ENCODE measurements around the gene VTI1B. TPM values are rescaled to one million over a fixed set of nuclear protein-coding genes. Genes with fewer than 3 reads are reported as not detected.

The VTI1B gene
- polyA plus RNA-seq, 1 donor (not counting 4 experiments of a cell fraction or from before 2014, with no cell fraction given), result 94.4 TPM

GRCh38 chr14:67630938-67631337, 43.5 kb downstream of the VTI1B start:
- FAIRE-seq, result no peak
- no peak overlapping the region for H3K27ac ChIP-seq (ENCODE audit: control insufficient read depth, insufficient read depth, low read length)
- TF ChIP-seq, protein P1, sequence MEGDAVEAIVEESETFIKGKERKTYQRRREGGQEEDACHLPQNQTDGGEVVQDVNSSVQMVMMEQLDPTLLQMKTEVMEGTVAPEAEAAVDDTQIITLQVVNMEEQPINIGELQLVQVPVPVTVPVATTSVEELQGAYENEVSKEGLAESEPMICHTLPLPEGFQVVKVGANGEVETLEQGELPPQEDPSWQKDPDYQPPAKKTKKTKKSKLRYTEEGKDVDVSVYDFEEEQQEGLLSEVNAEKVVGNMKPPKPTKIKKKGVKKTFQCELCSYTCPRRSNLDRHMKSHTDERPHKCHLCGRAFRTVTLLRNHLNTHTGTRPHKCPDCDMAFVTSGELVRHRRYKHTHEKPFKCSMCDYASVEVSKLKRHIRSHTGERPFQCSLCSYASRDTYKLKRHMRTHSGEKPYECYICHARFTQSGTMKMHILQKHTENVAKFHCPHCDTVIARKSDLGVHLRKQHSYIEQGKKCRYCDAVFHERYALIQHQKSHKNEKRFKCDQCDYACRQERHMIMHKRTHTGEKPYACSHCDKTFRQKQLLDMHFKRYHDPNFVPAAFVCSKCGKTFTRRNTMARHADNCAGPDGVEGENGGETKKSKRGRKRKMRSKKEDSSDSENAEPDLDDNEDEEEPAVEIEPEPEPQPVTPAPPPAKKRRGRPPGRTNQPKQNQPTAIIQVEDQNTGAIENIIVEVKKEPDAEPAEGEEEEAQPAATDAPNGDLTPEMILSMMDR (optimal IDR thresholded peaks at IDR 0.05 in 1 of 3, IDR thresholded peaks at IDR 0.05 in 1 of 3, conservative IDR thresholded peaks at IDR 0.05 in 1 of 3; ENCODE audit: extremely low read depth in 1 of 3, insufficient read depth in 2 of 3, low read length in 3 of 3), result no peak
- no peak for TF ChIP-seq EZH2 (IDR thresholded peaks at IDR 0.05; ENCODE audit: low read length)
- H3K27me3 ChIP-seq (ENCODE audit: control insufficient read depth, extremely low read depth, insufficient read depth, low read length), result no peaks in the 10 kb centered on the region
- no peaks in the 10 kb centered on the region for H3K36me3 ChIP-seq (ENCODE audit: control insufficient read depth in 2 of 2, extremely low read depth in 1 of 2, insufficient read depth in 2 of 2, low read length in 2 of 2)
- no peaks in the 10 kb centered on the region for H3K79me2 ChIP-seq (ENCODE audit: control insufficient read depth, insufficient read depth, low read length)
- peaks cover 1% of the 10 kb centered on the region for H3K4me1 ChIP-seq (ENCODE audit: control insufficient read depth, extremely low read depth, insufficient read depth, low read length)
- no peaks in the 10 kb centered on the region for H4K20me1 ChIP-seq (ENCODE audit: control insufficient read depth, extremely low read depth, insufficient read depth, low read length)
- no peaks in the 10 kb centered on the region for H3K9me3 ChIP-seq (ENCODE audit: control insufficient read depth, low read depth, low read length)
- H3K9me1 ChIP-seq (ENCODE audit: control insufficient read depth, extremely low read depth, insufficient read depth, low read length), result no peaks in the 10 kb centered on the region
- no peak overlapping the region for H2AFZ ChIP-seq (ENCODE audit: control insufficient read depth, low read length)
- H3K4me3 ChIP-seq (ENCODE audit: control insufficient read depth in 2 of 3, extremely low read depth in 1 of 3, insufficient read depth in 2 of 3, low read depth in 1 of 3, low read length in 3 of 3), result no peak overlapping the region
- DNase-seq (ENCODE audit: low read depth, low spot score), result no peak
- dilution Hi-C loops (cut with MboI; ENCODE audit: extremely low pct_ligation_motif_present, low sequenced_read_pairs), result no loop called here
- H3K9ac ChIP-seq (ENCODE audit: control insufficient read depth, extremely low read depth, insufficient read depth, low read length), result no peak overlapping the region
- no peak overlapping the region for H3K4me2 ChIP-seq (ENCODE audit: control insufficient read depth, extremely low read depth, insufficient read depth, low read depth, low read length)

GRCh38 chr14:67630186-67630585, 44.2 kb downstream of the VTI1B start:
- Histone ChIP-seq H3K9ac (ENCODE audit: control insufficient read depth, extremely low read depth, insufficient read depth, low read length) (no peak overlapping the region), H3K36me3 (ENCODE audit: control insufficient read depth in 2 of 2, extremely low read depth in 1 of 2, insufficient read depth in 2 of 2, low read length in 2 of 2) (no peaks in the 10 kb centered on the region), H3K4me2 (ENCODE audit: control insufficient read depth, extremely low read depth, insufficient read depth, low read depth, low read length) (no peak overlapping the region), H3K79me2 (ENCODE audit: control insufficient read depth, insufficient read depth, low read length) (no peaks in the 10 kb centered on the region), H3K9me3 (ENCODE audit: control insufficient read depth, low read depth, low read length) (no peaks in the 10 kb centered on the region), H3K4me1 (ENCODE audit: control insufficient read depth, extremely low read depth, insufficient read depth, low read length) (no peaks in the 10 kb centered on the region), H3K27me3 (ENCODE audit: control insufficient read depth, extremely low read depth, insufficient read depth, low read length) (no peaks in the 10 kb centered on the region), H4K20me1 (ENCODE audit: control insufficient read depth, extremely low read depth, insufficient read depth, low read length) (no peaks in the 10 kb centered on the region), H3K9me1 (ENCODE audit: control insufficient read depth, extremely low read depth, insufficient read depth, low read length) (no peaks in the 10 kb centered on the region), H3K27ac (ENCODE audit: control insufficient read depth, insufficient read depth, low read length) (no peak overlapping the region), H3K4me3 (ENCODE audit: control insufficient read depth in 2 of 3, extremely low read depth in 1 of 3, insufficient read depth in 2 of 3, low read depth in 1 of 3, low read length in 3 of 3) (no peak overlapping the region), H2AFZ (ENCODE audit: control insufficient read depth, low read length) (no peak overlapping the region)
- dilution Hi-C loops (cut with MboI; ENCODE audit: extremely low pct_ligation_motif_present, low sequenced_read_pairs), result no loop called here
- DNase-seq (ENCODE audit: low read depth, low spot score), result no peak
- no peak for TF ChIP-seq EZH2 (IDR thresholded peaks at IDR 0.05; ENCODE audit: low read length)
- TF ChIP-seq, protein P1 (optimal IDR thresholded peaks at IDR 0.05 in 1 of 3, IDR thresholded peaks at IDR 0.05 in 1 of 3, conservative IDR thresholded peaks at IDR 0.05 in 1 of 3; ENCODE audit: extremely low read depth in 1 of 3, insufficient read depth in 2 of 3, low read length in 3 of 3), result no peak
- FAIRE-seq, result no peak

Measured in keratinocyte (primary cell).